CD4-positive, alpha-beta T cell treated with Interferon alpha-2 for 1 hour (primary cell): ENCODE measurements around the gene GRID1.
"Not testable (repeated sequence)": the region's sequence is repeated elsewhere in the genome, so short reads cannot be mapped to it uniquely, and the experiment has no call there.

ENCODE experiments used
- DNase-seq, 2 donors: peaks; one replicate each; pipeline ENCODE4 v3.0.0-alpha.2; 2020 to 2022

GRID1 gene

GRCh38 chr10:86053675-86054074 lies 312.9 kb downstream of the GRID1 start:
- no peak for DNase-seq

- DNase-seq = no peak
These were observed 315.0 kb downstream of the GRID1 start for GRCh38 chr10:86051586-86051985.

GRCh38 chr10:86049442-86049841 lies 317.2 kb downstream of the GRID1 start:
- no peak for DNase-seq

- no peak for DNase-seq
These were observed 317.6 kb downstream of the GRID1 start for GRCh38 chr10:86048973-86049372.

GRCh38 chr10:86048571-86048970 lies 318.0 kb downstream of the GRID1 start:
- no peak for DNase-seq

GRCh38 chr10:86047588-86047987 lies 319.0 kb downstream of the GRID1 start:
- DNase-seq = peak in 1 of 2 donors; percentile 19

GRCh38 chr10:86046845-86047460 lies 319.6 kb downstream of the GRID1 start:
- DNase-seq = no peak

- no peak for DNase-seq
These were observed 320.7 kb downstream of the GRID1 start for GRCh38 chr10:86045896-86046295.

GRCh38 chr10:86044029-86044428 lies 322.6 kb downstream of the GRID1 start:
- no peak for DNase-seq

GRCh38 chr10:86043236-86043635 lies 323.4 kb downstream of the GRID1 start:
- no peak for DNase-seq

GRCh38 chr10:86042161-86042560 lies 324.4 kb downstream of the GRID1 start:
- no peak for DNase-seq

- DNase-seq = no peak
These were observed 325.5 kb downstream of the GRID1 start for GRCh38 chr10:86041116-86041515.

GRCh38 chr10:86038371-86038770 lies 328.2 kb downstream of the GRID1 start:
- DNase-seq = no peak

- DNase-seq = no peak
These were observed 329.5 kb downstream of the GRID1 start for GRCh38 chr10:86037096-86037495.

- DNase-seq = no peak
These were observed 330.1 kb downstream of the GRID1 start for GRCh38 chr10:86036544-86036831.

GRCh38 chr10:86035791-86036543 lies 330.6 kb downstream of the GRID1 start:
- no peak for DNase-seq

- DNase-seq = no peak
These were observed 331.9 kb downstream of the GRID1 start for GRCh38 chr10:86034710-86035109.

- DNase-seq = no peak
These were observed 333.0 kb downstream of the GRID1 start for GRCh38 chr10:86033581-86033980.

- not testable (repeated sequence) for DNase-seq
These were observed 334.5 kb downstream of the GRID1 start for GRCh38 chr10:86032087-86032486.

GRCh38 chr10:86030312-86030711 lies 336.3 kb downstream of the GRID1 start:
- DNase-seq = no peak

- DNase-seq = no peak
These were observed 339.2 kb downstream of the GRID1 start for GRCh38 chr10:86027346-86027745.

- DNase-seq = no peak
These were observed 341.1 kb downstream of the GRID1 start for GRCh38 chr10:86025509-86025908.

- DNase-seq = no peak
These were observed 342.1 kb downstream of the GRID1 start for GRCh38 chr10:86024281-86025041.

- no peak for DNase-seq
These were observed 342.7 kb downstream of the GRID1 start for GRCh38 chr10:86023931-86024280.
